ENCODE data around the gene SMIM13.

- no peak for TF ChIP-seq CTCF (IDR thresholded peaks at IDR 0.05)
- TF ChIP-seq POLR2A (IDR thresholded peaks at IDR 0.05), result no peak
These were observed 15.4 kb upstream of the SMIM13 start for GRCh38 chr6:11078266-11078665.
